A172 (cell line): ENCODE measurements around the gene KLHDC3. TPM values are rescaled to one million over a fixed set of nuclear protein-coding genes. Genes with fewer than 3 reads are reported as not detected.
A peak's percentile ranks its signal among the peaks of the same experiment; 100 is the strongest.
"Not testable (repeated sequence)": the region's sequence is repeated elsewhere in the genome, so short reads cannot be mapped to it uniquely, and the experiment has no call there.

Experiments
- DNase-seq: peaks from one replicate; pipeline ENCODE4 v3.0.0-alpha.2; 2015; ENCODE audit warnings: low spot score
- total RNA-seq: library from RNA; depleted of rRNA; stranded (reverse); fragments of >200 nt; shearing (Covaris generic); gene quantifications from 2 replicates; pipeline ENCODE4 v1.2.3, GENCODE V29; 2014

The KLHDC3 gene
- total RNA-seq, 1 experiment from 2014 or later: 75.3 TPM

DNA sequence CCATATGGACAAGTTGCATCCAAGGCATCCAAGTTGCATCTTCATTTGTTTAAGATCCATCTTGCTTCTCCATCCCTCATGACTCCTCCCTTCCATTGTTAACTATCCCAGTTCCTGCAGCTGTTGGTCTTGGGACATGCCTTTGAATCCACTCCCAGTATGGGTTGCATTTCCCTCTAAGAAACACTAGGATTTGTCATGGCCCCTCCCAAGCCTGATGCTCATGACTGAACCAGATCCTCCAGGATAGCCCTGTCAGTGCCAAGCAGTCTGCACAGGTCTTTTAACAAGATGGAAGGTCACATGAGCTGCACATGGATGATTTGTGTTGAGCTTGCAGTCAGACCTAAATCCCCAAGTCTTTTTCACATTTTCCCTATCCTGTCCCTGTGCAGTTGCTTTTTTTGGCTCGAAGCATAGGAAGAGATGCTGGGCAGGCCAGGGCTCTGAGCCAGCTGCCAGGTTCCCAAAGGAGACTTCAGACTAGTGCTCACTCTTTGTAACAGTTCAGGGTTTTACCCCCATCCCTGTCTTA is 25.5 kb upstream of the KLHDC3 start:
- no peak for DNase-seq

GRCh38 chr6:42989923-42990322 is 24.1 kb upstream of the KLHDC3 start:
- DNase-seq: no peak

- no peak for DNase-seq
Measured at GRCh38 chr6:42993445-42993844, 20.6 kb upstream of the KLHDC3 start.

DNA sequence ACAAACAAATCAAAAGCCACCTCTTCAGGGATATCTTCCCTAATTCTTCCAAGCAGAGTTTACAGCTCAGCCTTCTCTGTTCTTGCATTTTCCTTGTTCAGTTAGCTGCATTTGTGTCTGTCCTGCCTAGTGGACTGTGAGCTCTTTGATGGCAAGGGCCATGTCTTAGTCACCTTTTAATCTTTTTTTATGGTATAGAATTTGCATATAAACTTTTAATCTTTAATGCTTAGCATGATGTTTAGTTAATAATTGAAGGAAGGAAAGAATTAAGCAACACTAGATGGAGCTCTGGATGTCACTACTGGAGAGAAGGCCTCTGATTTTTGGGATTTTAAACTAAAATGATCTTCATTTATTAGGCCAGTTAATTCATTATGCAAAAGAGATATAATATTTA is 17.5 kb upstream of the KLHDC3 start:
- DNase-seq: no peak

DNA sequence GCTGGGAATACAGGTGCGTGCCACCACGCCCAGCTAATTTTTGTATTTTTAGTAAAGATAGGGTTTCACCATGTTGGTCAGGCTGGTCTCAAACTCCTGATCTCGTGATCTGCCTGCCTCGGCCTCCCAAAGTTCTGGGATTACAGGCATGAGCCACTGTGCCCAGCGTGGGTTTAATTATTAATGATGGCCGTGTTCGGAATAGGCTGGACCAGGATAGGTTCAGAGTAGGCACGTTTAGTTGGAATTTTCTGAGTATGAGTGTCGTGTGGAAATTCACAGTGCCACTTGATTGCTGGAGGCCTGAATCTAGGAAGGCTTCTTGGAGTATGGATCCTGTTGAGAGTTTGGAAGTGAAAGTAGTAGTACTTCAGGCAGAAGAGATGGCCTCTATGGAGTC is 15.8 kb upstream of the KLHDC3 start:
- not testable (repeated sequence) for DNase-seq

DNA sequence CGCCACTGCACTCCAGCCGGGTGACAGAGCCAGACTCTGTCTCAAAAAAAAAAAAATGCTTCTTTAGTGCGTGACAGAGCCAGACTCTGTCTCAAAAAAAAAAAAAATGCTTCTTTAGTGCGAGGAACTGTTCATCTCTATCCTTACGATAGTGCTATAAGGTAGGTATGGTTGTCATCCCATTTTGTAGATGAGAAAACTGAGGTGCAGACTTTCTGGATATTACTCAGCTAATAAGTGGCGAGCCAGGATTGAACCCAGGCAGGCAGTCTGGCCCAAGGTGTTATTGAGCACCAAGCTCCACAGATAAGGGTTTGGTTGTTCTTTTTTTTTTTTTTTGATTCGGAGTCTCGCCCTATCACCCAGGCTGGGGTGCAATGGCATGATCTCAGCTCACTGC is 12.2 kb upstream of the KLHDC3 start:
- no peak for DNase-seq

- DNase-seq: no peak
Measured at GRCh38 chr6:43005844-43006243, 8.2 kb upstream of the KLHDC3 start.

- DNase-seq: no peak
Measured at GRCh38 chr6:43006251-43006650, 7.8 kb upstream of the KLHDC3 start.

DNA sequence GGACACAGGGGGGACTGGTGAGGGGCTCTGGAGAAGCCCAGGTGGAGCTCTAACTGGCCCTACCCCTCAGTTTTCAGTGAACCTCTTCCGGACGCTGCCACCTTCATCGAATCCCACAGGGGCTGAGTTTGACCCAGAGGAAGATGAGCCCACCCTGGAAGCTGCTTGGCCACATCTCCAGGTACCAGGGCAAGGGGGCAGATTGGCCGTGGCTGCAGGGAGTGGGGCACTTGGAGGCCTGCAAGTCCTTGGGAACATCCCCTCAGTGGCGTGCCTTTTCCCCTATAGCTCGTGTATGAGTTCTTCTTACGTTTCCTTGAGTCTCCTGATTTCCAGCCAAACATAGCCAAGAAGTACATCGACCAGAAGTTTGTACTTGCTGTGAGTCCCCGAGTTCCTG is 6.9 kb upstream of the KLHDC3 start:
- no peak for DNase-seq

DNA sequence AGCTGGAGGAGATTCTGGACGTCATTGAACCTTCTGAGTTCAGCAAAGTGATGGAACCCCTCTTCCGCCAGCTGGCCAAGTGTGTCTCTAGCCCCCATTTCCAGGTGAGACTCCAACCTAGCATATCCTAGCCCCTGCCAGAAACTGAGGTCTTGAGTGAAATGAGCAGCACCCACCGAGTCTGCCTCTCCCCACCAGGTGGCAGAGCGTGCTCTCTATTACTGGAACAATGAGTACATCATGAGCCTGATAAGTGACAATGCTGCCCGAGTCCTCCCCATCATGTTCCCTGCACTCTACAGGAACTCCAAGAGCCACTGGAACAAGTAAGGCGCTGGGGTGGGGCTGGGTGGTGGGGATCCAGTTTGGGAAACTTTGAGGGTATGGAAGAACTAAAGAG is 4.9 kb upstream of the KLHDC3 start:
- no peak for DNase-seq

GRCh38 chr6:43011207-43011606 is 2.8 kb upstream of the KLHDC3 start:
- no peak for DNase-seq

- no peak for DNase-seq
Measured at GRCh38 chr6:43012364-43012763, 1.7 kb upstream of the KLHDC3 start.

- peak; percentile 41 for DNase-seq
Measured at GRCh38 chr6:43013097-43013842, 779 bp upstream of the KLHDC3 start.

- no peak for DNase-seq
Measured at GRCh38 chr6:43014434-43014909, 423 bp downstream of the KLHDC3 start.

GRCh38 chr6:43016176-43016942 is 2.3 kb downstream of the KLHDC3 start:
- DNase-seq: no peak

DNA sequence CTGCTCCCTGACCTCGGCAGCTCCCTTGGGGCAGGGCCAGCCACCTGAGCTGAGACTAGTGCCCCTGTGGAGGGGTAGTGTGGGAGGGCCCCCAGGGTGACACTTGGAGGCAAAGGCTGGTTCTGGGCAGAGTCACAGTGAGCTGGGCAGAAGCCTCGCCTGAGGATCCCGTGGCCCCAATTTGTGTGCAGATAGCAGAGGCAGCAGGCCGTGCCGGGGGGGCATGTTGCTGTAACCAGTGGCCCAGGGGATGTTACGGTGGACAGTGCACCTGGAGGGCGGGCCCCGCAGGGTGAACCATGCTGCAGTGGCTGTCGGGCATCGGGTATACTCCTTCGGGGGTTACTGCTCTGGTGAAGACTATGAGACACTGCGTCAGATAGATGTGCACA is 2.9 kb downstream of the KLHDC3 start:
- no peak for DNase-seq

DNA sequence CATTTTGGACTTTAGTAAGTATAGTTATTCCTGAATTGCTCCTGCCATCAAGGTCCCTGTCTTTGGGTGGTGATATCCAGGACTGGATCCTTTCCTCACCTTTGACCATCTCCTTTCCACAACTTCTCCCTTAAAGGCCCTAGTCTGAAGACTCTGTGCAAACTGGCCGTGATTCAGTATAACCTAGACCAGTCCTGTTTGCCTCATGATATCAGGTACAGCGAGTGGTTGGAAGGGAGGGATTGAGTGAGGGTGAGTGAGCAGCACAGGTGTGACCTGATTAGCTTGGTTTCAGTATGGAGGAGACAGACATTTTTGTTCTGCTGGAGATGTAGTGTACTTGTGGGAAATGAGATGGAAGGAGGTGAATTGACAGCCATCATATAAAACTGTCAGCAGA is 5.1 kb downstream of the KLHDC3 start:
- no peak for DNase-seq

- no peak for DNase-seq
Measured at GRCh38 chr6:43020052-43020705, 6.1 kb downstream of the KLHDC3 start.

- DNase-seq: no peak
Measured at GRCh38 chr6:43020847-43021246, 6.8 kb downstream of the KLHDC3 start.

- DNase-seq: peak; percentile 64
Measured at GRCh38 chr6:43021270-43022047, 7.4 kb downstream of the KLHDC3 start, which contains the start of gene RRP36. RRP36 (plus strand) TSS chr6:43021623; CDS start chr6:43021655, 32 bp downstream.

GRCh38 chr6:43024436-43024835 is 10.4 kb downstream of the KLHDC3 start:
- DNase-seq: no peak
